GM10248 (cell line): ENCODE measurements around the gene ARAF.
"Not testable (repeated sequence)": the region's sequence is repeated elsewhere in the genome, so short reads cannot be mapped to it uniquely, and the experiment has no call there.

Experiments
- CTCF ChIA-PET: fragments of 300-600 bp; sonication (Branson Sonifier 250); formaldehyde crosslinking; extraction: SDS; loops from one replicate; lab custom pipeline; 2021; ENCODE audit warnings: antibody characterized with exemption; lab: Yijun Ruan, JAX
- POLR2A ChIA-PET: fragments of 350-650 bp; sonication (Branson Sonifier 250); formaldehyde crosslinking; extraction: SDS; loops from one replicate; lab custom pipeline; 2020; ENCODE audit warnings: antibody characterized with exemption; lab: Yijun Ruan, JAX
- DNase-seq: peaks from one replicate; pipeline ENCODE4 v3.0.0; 2012; ENCODE audit errors: extremely low spot score
- CTCF ChIP-seq: IDR thresholded peaks from 2 replicates; pipeline ENCODE4 v1.5.1; 2012; ENCODE audit warnings: mild to moderate bottlenecking, low read depth; ENCODE audit errors: extremely low read depth, missing control alignments, control extremely low read depth

ARAF gene

GRCh38 chrX:47560934-47561658, at the start of gene ARAF:
ARAF (plus strand) TSS chrX:47561205; CDS start chrX:47562968, 1,763 bp downstream.
- POLR2A ChIA-PET: no interaction called here
- CTCF ChIA-PET: interaction anchor here (1.5 kb wide), 1 partner anchor 84 kb away, joined by 3 read pairs; no protein-coding TSS in a partner anchor
- TF ChIP-seq CTCF: no peak
- DNase-seq: peak; percentile 89

- DNase-seq, POLR2A ChIA-PET, CTCF ChIA-PET: not testable (repeated sequence)
Measured at GRCh38 chrX:47512383-47512782, 48.6 kb upstream of the ARAF start.

- DNase-seq: not testable (repeated sequence)
- CTCF ChIA-PET: interaction anchor here (1.0 to 2.2 kb wide), 2 partner anchors 10 to 16 kb away, joined by 3 to 14 read pairs; no protein-coding TSS in a partner anchor
- POLR2A ChIA-PET: interaction anchor here (0.6 kb wide), 1 partner anchor 126 kb away, joined by 6 read pairs; no protein-coding TSS in a partner anchor
Measured at GRCh38 chrX:47513034-47513965, 47.7 kb upstream of the ARAF start.

- no peak for DNase-seq
- ChIA-PET CTCF (interaction anchor here (2.2 kb wide), 1 partner anchor 9 kb away, joined by 14 read pairs; no protein-coding TSS in a partner anchor), POLR2A (no interaction called here)
- TF ChIP-seq CTCF: no peak
Measured at GRCh38 chrX:47514533-47515235, 46.3 kb upstream of the ARAF start.

DNA sequence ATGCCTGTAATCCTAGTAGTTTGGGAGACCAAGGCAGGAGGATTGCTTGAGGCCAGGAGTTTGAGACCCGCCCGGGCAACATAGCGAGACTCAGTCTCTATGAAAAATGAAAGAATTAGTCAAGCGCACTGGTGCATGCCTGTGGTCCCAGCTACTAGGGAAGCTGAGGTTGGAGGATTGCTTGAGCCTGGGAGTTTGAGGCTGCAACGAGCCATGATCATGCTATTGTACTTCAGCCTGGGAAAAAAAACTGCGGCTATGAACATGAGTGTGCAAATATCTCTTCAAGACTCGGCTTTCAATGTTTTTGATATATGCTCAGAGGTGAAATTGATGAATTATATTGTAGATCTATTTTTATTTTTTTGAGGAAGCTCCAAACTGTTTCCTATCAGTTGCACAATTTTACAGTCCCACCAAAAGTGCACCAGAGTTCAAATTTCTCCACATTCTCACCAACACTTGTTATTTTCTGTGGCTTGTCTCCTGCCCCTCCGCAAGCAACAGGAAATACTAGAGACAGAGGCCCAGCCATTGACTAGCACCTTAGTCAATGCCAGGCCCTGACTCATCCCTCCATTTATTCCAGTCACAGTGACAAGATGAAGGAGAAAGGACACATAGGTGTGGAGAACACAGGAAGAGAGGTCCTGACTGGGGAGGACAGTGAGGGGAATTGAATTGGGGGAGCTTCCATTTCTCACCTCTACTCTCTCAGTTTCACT, 44.9 kb upstream of the ARAF start:
- CTCF ChIA-PET: interaction anchor here (1.4 kb wide), 1 partner anchor 25 kb away, joined by 4 read pairs; no protein-coding TSS in a partner anchor
- POLR2A ChIA-PET: no interaction called here
- DNase-seq: no peak
- TF ChIP-seq CTCF: no peak

GRCh38 chrX:47518144-47518543, 42.9 kb upstream of the ARAF start:
- no peak for TF ChIP-seq CTCF
- ChIA-PET POLR2A (no interaction called here), CTCF (no interaction called here)
- DNase-seq: no peak
